GM12878 (cell line): Measurements from ENCODE around the gene LRRC23. TPM values are rescaled to one million over a fixed set of nuclear protein-coding genes. Genes with fewer than 3 reads are reported as not detected.

Source experiments
- ATF2 ChIP-seq: IDR thresholded peaks from 2 replicates; pipeline ENCODE4 v1.6.1; 2012; ENCODE audit warnings: low read length, inconsistent platforms
- MLLT1 ChIP-seq: fragments of 450-650 bp; IDR thresholded peaks from 2 replicates; pipeline ENCODE4 v1.6.1; 2016; ENCODE audit warnings: mild to moderate bottlenecking
- NR2F1 ChIP-seq: fragments of 450-650 bp; conservative IDR thresholded peaks from 2 replicates; pipeline ENCODE4 v1.6.1; 2017; ENCODE audit warnings: mild to moderate bottlenecking
- ZNF592 ChIP-seq: fragments of 450-650 bp; IDR thresholded peaks from 2 replicates; pipeline ENCODE4 v1.6.1; 2017; ENCODE audit warnings: mild to moderate bottlenecking, moderate library complexity
- polyA plus RNA-seq, 11 experiments: library from polyadenylated mRNA; depleted of rRNA in 4 of 11; unstranded in 6 of 11; stranded (reverse) in 5 of 11; fragments of >200 nt; fragmentation: Nextera tagmentation in 4 of 11; fragmentation: Illumina TruSeq in 1 of 11; extraction: Ambion mirVana in 4 of 11; extraction: Trizol in 1 of 11; gene quantifications; 1 replicate in 1 of 11; 2 replicates in 10 of 11; pipeline versions ENCODE4 v1.2.1 to v1.2.3, GENCODE V29; 2011 to 2016; ENCODE audit warnings: inconsistent platforms in 2 of 11, missing spikeins in 2 of 11, low read depth in 1 of 11
- total RNA-seq, 4 experiments: library from RNA; depleted of rRNA in 3 of 4; stranded (reverse); fragments of >200 nt in 3 of 4; fragmentation: Illumina TruSeq in 1 of 4; extraction: Trizol in 1 of 4; gene quantifications; 2 replicates each; pipeline versions ENCODE4 v1.2.1 to v1.2.3, GENCODE V29; 2013 to 2021

The LRRC23 gene
- total and polyA plus RNA-seq, 10 of the 15 experiments (the other 5 are each of a cell fraction or from before 2014, with no cell fraction given) = 1.4 to 6.9 (median 3.4) TPM

- TF ChIP-seq ZNF592 (no peak), ATF2 (no peak), MLLT1 (no peak), NR2F1 (no peak)
Observed at GRCh38 chr12:6916426-6917200, 12.0 kb downstream of the LRRC23 start (continued).
